NCI-H2029 (cell line): ENCODE measurements around the gene LAMA5.

ENCODE experiments used
- DNase-seq: peaks from one replicate; lab custom pipeline; 2025; lab: John Stamatoyannopoulos, UW

LAMA5 gene

DNA sequence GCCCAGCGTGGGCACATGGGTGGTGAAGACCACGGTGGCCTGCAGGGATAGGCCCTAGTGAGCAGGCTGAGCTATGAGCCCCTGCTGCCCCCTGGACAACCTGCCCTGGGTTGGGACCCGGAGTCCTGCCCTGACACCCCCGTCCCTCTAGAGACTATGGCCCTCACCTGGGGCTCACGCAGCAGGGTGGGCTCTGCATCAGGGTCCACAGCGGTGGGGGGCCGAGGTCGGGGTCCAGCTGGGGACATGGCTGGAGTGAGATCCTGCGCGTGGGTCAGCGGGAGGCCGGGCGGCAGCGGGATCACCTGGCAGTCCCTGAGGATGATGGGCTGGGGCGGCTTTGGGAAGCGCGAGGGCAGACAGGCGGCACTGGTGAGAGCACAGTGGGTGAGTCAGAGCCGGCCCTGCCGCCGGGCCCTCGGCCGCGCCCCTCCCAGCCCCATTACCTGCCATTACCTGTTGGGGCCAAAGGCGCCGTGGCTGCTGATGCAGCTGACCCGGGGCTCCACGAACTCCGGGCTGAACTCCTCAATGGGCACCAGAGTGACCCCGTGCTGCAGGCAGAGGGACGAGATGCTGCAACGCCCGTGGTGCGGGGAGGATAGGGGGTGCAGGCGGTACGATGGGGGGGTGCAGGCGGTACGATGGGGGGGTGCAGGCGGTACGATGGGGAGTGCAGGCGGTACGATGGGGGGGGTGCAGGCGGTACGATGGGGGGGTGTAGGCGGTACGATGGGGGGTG, 36.4 kb downstream of the LAMA5 start:
- DNase-seq, result no peak

DNA sequence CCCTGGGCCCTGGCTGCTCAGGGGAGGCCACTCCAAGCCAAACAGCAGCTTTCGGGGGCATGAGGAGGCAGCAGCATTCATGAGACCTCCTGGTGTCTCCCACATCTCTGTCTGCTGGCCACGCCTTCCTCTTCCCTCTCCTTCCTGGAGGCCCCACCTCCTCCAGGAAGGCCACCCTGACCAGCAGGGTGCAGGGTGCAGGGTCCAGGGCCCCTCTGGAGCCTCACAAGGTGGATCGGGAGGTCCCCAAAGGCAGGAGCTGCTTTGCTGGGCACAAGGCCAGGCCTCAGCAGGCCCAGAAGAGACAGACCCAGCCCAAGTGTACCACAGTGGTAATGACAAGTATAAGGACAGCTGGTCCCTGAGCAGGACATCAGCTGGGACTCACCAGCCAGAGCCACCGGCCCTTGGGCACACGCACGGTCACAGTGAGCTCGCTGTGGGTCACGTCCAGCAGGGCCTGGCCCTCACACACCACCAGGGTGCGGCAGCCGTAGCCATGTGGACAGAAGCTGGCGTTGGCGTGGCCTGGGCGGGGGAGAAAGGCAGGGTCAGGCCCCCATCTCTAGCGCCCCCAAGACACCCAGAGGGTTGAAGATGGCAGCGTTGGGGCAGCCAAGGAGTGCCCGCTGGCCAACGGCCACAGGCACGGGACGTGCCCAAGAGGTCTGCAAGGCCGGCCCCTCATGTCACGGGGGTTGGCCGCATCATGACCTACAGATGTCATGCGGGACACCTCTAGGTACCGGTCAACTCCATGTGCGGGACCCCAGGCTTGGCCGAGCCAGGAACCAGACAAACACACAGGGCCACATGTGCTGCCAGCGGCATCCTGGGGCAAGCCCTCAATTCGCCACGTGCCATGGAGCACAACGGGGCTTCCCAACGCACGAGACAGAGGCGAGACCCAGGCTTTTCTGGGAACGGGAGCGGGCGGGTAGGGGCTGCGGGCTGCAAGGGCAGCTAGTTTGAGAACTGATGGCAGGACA, 37.4 kb downstream of the LAMA5 start:
- no peak for DNase-seq

DNA sequence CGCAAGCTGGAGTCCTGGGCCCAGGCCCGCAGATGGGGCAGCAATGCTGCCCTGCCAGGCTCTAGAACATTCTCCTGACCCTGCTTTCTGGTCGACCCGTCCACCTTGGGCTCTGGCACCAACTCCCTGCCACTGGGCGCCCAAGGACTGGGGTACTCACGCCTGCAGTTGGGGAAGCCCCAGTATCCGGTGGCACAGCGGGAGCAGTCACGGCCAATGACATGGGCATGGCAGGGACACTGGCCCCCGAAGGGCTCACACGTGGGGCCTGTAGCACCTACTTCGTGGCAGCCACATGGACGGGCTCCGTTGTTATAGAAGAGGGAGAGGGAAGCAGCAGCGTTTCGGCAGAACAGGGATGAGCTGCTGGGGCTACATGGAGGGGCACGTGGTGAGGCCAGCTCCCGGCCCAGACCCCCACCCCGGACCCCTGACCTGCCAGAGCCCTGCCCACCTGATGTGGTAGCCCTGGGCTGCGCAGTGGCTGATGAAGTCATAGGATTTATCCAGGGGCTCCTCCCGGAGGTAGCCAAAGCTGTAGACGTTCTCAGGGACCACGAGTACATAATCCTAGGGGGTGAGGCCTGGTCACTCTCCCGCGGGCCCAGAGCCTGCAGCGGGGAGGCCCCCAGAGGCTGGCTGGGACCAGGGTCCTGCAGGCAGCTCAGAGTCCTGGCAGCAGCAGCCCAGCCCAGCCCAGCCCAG, 38.3 kb downstream of the LAMA5 start:
- no peak for DNase-seq

DNA sequence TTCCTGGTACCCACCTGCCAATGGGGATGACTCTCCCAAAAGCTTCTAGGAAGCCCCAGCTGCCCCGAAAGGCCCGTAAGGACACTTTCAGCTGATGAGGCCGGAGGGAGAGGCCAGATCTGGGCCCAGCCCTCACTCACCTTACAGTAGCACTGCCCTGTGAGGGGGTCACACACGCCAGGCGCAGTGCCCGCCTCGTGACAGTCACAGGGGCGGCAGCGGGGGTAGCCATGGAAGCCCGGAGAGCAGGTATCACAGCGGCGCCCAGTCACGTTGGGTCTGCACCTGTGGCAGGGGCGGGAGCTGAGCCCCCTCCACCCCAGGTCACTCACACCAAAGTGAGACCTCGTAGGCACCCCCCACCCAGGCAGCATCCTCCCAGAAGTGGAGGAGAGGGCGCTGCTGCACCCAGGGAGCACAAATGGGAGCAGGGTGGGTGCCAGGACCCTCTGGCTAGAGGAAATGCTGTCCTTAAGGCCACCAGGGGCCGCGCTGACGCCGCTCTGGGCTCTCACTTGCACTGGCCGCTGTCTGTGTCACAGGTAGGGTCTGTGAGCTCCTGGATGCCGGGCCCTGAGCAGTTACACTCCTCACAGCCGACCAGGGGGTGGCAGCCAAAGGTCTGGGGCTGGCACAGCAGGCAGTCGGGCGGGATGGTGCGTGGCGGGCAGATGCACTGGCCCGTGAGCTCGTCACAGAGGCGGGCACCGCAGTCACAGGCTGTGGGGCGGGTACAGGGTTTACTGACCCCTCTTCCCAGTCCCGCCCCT, 39.2 kb downstream of the LAMA5 start:
- no peak for DNase-seq

DNA sequence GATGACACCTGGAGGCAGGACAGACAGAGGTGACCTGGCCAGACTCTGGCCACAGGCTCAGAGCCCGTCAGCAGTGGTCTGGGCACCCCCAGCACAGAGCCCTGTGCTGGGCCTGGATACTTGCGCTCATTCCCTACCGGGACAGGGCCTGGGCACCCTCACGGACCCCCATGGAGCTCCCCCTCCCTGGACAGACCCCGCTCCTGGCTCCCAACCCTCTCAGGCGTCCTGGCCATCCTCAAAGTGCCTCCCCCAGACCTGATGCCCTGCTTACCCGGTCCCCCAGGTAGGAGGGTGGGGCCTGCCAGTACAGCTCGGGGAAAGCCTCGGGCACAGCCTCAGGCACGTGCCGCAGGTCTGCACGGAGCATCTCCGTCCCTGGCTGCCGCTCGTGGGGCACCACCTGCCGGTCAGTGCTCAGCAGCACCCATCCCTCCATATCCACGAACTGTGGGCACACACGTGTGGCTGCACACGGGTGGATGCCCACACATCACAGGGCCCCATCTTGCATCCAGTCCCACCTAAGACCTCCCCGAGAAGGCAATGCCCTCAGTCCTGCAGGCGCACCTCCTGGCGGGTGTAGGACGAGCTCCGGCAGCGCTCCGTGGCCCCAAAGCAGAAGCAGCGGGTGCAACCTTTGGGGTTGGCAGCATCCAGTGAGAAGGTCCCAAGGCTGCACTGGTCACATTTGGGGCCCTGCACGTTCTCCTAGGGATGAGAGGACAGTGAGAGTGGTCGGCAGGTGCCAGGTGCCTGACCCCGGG, 40.0 kb downstream of the LAMA5 start:
- no peak for DNase-seq

DNA sequence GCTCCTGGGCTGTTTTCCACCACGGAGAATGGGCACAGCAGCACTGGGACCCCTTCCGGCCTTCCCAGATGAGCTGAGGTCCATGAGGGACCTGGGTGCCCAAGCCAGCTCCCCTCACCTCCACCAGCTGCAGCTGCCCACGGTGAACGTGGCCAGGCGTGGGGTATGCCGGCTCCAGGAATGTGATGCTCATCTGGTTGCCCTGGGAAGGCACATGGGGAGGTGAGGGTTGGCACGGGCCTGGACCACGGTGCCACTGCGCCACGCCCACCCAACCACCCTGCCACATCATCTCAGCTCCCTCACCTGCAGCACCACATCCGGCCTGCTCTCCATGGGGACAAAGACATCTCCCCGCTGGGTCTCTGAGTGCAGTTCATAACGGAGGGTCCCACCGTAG, 40.6 kb downstream of the LAMA5 start:
- no peak for DNase-seq

DNA sequence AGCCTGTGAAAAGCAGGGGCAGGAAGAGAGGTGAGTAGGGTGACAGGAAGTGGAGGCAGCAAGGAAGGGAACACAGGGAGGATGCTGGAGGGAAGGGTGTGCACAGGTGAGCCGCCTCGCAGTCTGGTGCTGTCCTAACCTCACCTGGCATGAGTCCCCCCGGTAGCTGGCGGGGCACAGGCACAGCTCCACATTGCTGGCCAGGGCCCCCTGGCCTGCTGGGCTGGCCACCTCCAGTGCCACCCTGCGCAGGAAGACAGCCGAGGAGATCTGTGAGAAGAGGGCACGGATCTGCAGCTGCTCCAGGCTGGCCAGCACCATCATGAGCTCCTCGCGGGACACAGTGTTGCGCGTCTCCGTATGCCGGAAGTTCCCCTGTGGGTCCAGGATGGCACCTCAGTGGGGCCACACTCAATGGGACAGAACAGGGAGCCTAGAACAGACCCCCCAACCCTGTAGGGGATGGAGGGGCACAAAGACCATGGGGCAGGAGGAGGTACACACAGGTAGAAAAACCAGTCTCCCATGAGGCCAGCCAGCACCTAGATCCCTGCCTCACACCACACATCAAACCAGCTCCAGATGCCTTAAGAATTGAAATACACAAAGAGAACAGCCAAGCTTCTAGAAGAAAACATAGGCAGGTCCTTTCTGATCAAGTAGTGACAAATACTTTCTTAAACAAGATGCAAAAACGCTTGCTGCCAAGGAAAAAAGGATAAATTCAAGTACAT, 41.8 kb downstream of the LAMA5 start:
- no peak for DNase-seq

DNA sequence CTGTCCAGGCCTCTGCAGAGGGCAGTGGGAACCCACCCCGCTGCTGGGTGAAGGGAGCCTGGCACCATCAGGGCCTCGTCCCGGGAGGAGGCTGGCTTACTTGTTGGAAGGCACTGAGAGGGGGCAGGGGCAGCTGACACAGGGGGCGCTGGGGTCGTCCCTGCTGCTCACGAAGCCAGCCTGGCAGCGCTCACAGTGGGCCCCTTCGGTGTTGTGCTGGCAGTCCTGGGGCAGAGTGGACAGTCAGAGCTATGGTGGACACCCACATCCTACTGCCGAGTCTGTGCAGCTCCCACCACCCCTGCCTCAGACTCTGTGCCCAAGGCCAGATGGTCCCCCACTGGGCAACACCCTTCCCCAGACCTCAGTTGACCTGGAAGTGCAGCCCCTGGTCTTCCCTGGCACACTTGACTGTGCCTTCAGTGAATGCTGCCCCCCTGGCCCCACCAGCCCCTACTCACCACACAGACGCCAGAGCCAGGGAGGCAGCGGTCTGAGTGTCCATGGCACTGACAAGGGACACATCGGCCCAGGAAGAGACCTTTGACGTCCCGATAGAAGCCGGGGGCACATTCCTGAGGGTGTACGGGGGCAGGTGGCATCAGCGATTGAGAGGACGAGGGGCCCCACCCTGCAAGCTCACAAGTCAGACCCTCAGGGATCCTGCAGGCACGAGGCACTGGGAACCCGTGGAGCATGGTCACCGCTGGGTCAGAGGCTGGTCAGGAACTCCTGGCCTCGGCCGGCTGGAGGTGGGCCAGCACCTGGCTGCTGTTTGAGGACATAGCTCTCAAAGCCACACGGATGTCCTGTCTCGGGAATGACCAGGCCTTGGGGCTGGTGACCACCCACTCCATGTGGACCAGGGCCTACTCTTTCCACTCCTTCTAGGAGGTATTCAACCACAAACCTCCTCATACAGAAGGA, 42.9 kb downstream of the LAMA5 start:
- no peak for DNase-seq

DNA sequence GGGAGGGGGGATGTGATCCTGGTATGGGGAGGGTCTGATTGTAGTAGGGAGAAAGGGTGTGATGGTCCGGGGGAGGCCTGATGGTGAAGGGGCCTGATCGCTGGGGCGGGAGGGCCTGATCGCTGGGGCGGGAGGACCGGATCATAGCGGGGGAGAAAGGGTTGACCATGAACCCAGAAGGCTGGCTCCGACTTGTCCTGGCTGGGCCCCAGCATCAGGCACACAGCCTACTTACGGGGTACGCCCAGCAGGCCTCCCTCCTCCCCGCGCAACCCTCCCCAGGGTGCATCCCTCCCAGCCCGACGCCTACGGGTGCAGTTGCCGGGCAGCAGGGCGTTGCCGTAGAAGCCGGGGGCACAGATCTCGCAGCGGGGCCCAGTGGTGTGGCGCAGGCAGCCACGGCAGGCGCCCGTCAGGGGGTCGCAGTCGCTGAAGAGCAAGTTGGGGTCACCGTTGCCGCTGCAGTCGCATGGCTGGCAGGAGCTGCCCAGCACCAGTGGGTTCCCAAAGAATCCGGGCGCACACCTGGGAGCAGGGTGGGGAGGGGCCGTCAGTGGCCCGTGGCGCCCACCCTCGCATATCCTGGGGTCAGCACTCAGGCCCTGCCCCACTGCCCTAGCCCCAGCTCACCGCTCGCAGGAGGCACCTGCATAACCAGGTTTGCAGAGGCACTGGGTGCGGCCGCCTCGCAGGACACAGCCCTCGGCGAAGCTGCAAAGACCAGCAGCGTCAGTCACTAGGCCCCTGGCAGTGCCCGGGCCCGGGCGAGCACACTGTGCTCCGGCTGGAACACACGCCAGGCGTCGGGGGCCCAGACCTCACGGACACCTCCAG, 43.7 kb downstream of the LAMA5 start:
- no peak for DNase-seq

DNA sequence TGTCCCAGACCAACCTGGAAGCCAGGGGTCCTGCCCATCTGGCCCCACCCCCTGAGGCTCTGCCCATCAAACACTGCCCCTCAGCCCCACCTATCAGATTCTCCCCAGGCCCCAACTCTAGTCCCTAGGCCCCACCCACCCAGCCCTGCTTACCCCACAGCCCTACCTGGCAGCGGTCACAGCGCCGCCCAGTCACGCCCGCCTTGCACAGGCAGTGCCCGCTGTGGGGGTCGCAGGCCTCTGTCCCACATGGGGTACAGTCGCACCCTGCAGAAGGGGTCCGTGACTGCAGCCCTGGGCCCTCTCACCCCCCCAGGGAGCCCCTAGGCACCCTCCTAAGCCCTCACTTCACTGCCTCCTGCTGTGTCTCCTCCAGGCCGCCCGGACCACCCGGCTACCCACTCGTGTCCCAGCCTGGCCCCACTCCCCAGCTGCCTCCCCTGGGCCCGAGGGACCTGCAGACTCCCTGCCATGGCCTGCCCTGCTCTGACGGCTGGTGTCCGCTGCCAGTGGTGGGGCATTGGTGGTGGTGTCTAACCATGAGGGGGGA, 44.5 kb downstream of the LAMA5 start:
- no peak for DNase-seq

DNA sequence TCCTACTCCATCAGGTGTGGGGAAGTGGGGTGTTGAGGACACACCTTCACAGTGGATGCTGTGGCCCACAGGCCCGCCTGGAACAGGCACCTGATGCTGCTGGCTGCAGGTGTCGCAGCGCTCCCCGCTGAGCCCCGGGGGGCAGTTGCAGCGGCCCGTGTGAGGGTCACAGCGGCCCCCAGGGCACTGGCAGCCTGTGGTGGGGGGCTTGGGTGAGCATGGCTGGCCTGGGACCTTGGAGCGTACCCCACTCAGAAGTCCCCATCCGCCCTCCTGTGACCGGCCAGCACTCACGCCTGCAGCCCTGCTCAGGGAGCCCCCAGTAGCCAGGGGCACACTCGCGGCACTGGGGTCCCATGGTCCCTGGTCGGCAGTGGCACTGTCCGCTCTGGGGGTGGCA, 45.1 kb downstream of the LAMA5 start:
- DNase-seq, result no peak

DNA sequence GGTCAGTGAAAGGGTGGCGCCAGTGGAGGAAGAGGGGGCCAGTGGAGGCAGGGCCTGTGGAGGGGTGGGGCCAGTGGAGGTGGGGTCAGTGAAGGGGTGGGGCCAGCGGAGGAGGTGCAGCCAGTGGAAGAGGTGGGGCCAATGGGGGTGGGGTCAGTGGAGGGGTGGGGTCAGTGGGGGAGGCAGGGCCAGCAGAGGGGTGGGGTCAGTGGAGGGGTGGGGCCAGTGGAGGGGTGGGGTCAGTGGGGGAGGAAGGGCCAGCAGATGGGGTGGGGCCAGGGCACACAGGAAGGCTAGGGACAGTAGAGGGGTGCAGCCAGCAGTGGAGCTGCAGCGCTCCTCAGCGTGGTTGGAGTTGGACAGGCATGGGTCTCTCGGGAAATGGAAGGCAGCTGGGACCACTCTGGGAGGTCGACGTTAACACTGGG, 45.6 kb downstream of the LAMA5 start:
- DNase-seq, result no peak

DNA sequence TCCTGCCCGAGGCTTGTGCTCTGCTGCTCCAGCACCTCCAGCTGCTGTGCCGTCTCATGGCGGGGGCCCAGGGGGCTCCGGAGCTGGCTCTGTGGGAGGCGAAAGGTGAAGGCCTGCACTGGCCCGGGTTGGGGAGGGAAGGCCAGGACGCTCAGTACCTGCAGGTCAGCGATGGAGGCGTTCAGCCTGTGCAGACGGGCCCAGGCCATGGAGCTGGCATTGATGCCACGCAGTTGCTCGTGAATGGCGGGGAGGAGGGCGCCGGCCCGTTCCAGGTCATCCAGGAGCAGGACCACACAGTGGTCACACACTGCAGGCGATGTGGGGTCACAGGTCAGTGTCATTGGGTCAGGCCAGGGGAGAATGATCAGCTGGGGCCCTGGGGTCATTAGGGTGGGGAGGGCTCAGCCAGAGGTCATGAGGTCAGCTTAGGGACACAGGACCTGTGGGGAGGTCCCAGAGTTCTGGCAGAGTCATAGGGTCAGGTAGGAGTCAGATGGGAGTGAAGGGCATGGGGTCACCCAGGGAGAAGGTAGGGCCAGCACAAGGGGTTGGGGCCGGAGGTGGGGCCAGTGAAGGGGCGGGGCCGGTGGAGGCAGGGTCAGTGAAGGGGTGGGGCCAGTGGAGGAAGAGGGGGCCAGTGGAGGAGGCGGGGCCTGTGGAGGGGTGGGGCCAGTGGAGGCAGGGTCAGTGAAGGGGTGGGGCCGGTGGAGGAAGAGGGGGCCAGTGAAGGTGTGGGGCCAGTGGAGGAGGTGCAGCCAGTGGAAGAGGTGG, 46.3 kb downstream of the LAMA5 start:
- DNase-seq, result no peak

DNA sequence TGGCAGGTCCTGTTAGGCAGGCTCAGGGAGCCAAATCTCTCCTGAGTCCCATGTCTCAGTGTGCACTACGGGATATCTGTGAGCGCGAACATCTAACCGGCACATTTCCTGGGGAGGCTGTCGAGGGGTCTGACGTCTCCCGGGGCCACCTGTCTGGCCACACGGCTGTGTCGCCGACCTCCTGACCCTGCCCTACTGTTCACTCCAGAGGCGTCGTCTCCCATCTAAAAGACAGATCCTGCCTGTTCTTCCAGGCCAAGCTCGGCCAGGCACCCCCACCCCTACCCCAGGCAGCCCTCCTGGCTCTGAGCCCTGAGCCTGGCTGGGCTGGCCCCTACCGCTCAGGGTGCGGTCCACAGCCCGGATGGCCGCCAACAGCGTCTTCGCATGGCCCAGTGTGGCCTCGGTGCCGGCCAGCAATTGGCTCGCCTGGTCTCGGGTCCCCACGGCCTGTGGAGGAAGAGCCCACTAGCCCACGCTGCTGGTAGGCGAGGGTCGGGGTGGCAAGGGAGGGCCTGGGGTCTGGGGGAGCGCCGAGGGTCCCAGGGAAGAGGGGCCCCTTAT, 47.7 kb downstream of the LAMA5 start:
- no peak for DNase-seq

DNA sequence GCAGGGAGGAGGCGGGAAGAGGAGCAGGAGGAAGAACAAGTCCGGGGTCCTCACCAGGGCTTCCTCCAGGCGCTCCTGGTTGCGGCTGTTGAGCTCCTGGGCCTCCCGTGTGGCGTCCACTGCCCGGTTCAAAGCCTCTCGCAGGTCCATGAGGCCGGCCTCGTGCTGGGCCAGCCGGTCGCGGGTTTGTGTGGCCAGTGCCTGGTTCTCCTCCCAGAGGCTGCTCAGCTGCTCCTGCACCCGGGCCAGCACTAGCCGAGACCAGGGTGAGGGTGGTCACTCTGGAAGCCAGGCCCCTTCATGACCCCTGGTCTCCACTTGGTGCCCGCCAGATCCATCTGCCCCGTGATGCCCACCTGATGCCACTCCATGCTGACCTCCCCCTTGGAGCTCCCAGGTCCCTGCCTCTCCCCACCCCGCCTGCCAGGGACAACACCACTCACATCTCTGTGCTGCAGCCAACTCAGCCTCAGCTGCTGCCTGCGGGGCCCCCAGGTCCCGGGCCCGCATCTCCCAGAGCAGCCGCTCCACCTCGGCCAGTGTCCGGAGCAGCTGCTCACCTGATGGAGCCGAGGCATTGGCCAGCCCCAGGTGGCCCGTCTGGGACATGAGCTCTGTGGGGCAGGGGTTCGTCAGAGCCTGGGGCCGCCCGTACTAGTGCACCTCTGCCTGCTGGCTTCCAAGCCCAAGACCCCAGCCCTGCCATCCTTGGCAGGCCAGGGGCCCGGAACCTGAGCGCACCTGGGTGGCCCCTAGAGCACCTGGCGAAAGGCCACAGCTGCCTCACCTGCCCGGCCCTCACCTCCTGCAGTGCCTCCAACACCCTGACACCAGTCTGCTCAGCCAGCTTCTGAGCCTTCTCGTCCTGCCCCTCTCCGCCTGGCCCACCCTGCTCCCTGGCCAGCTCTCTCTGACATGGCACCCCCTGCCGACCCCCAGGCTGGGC, 48.4 kb downstream of the LAMA5 start:
- DNase-seq, result no peak
